ENCODE measurements around the gene ARMC3.

Gene ARMC3

DNA sequence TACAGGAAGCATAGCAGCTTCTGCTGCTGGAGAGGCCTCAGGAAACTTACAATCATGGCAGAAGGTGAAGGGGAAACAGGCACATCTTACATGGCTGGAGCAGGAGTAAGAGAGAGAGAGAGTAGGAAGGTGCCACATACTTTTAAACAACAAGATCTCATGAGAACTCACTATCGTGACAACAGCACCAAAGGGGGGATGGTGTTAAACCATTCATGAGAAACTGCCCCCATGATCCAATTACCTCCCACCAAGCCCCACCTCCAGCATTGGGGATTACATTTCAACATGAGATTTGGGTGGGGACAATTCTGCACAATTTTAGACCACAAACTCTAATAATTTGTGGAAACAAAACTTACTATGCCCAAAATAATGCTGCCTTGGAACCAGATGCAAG, 16.8 kb upstream of the ARMC3 start:
- H3K27ac ChIP-seq (replicated peaks): no peak overlapping the region
- no peak overlapping the region for H3K4me3 ChIP-seq (replicated peaks; ENCODE audit: insufficient read depth, low read length)
- no peaks in the 10 kb centered on the region for H3K27me3 ChIP-seq (ENCODE audit: insufficient read depth, poor library complexity, severe bottlenecking)
- no peak for TF ChIP-seq POLR2AphosphoS5 (IDR thresholded peaks at IDR 0.05; ENCODE audit: low read depth)
- no peak for TF ChIP-seq SPI1 (IDR thresholded peaks at IDR 0.05; ENCODE audit: borderline replicate concordance, low read depth)
- TF ChIP-seq, protein P1, sequence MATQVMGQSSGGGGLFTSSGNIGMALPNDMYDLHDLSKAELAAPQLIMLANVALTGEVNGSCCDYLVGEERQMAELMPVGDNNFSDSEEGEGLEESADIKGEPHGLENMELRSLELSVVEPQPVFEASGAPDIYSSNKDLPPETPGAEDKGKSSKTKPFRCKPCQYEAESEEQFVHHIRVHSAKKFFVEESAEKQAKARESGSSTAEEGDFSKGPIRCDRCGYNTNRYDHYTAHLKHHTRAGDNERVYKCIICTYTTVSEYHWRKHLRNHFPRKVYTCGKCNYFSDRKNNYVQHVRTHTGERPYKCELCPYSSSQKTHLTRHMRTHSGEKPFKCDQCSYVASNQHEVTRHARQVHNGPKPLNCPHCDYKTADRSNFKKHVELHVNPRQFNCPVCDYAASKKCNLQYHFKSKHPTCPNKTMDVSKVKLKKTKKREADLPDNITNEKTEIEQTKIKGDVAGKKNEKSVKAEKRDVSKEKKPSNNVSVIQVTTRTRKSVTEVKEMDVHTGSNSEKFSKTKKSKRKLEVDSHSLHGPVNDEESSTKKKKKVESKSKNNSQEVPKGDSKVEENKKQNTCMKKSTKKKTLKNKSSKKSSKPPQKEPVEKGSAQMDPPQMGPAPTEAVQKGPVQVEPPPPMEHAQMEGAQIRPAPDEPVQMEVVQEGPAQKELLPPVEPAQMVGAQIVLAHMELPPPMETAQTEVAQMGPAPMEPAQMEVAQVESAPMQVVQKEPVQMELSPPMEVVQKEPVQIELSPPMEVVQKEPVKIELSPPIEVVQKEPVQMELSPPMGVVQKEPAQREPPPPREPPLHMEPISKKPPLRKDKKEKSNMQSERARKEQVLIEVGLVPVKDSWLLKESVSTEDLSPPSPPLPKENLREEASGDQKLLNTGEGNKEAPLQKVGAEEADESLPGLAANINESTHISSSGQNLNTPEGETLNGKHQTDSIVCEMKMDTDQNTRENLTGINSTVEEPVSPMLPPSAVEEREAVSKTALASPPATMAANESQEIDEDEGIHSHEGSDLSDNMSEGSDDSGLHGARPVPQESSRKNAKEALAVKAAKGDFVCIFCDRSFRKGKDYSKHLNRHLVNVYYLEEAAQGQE (IDR thresholded peaks at IDR 0.05; ENCODE audit: insufficient replicate concordance, low read depth): no peak
- TF ChIP-seq GABPA (IDR thresholded peaks at IDR 0.05; ENCODE audit: low read depth): no peak
- TF ChIP-seq, protein P2, sequence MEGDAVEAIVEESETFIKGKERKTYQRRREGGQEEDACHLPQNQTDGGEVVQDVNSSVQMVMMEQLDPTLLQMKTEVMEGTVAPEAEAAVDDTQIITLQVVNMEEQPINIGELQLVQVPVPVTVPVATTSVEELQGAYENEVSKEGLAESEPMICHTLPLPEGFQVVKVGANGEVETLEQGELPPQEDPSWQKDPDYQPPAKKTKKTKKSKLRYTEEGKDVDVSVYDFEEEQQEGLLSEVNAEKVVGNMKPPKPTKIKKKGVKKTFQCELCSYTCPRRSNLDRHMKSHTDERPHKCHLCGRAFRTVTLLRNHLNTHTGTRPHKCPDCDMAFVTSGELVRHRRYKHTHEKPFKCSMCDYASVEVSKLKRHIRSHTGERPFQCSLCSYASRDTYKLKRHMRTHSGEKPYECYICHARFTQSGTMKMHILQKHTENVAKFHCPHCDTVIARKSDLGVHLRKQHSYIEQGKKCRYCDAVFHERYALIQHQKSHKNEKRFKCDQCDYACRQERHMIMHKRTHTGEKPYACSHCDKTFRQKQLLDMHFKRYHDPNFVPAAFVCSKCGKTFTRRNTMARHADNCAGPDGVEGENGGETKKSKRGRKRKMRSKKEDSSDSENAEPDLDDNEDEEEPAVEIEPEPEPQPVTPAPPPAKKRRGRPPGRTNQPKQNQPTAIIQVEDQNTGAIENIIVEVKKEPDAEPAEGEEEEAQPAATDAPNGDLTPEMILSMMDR (IDR thresholded peaks at IDR 0.05; ENCODE audit: insufficient read depth, low read length): no peak
- no peak for DNase-seq (ENCODE audit: low read depth in 1 of 2, low spot score in 1 of 2)

DNA sequence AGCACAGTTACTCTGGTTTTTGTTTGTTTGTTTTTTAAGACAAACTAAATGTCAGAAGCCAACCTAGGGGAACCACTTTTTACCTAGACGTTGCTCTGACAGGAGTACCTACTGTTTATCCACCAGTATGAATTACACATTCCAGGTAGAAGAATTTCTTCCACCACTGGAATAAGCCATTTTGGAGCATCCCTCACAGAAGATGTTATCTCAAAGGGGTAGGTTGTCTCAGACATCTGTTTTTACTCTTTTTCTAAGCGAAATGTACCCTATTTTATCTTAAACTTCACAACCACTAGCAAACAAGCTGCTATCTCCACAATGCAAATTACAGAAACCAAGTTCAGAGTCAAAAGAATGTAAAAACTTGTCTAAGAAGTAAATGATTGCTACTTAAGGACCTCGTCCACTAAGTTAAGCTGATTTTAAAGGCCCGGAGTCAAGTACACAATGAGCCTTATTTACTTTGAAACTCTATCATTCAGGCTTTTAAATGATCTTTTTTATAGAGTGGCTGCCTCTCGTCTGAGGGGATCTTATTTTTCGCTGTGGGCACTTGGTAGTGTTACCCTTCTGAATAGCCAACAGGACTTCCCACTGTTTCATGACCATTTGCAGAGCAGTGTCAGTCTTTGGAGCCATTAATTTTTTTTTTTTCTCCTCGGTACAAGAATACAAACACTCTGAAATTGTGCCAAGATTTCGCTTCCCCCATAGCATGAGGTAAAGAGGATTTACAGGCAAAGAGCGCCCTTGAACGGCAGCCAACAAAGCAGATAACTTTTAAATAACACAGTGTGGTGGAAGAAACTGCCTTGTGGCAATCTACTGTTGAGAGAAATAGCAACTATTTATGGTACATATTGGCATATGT, 15.7 kb upstream of the ARMC3 start:
- Histone ChIP-seq H3K4me3 (replicated peaks; ENCODE audit: insufficient read depth, low read length) (no peak overlapping the region), H3K27ac (replicated peaks) (no peak overlapping the region), H3K27me3 (ENCODE audit: insufficient read depth, poor library complexity, severe bottlenecking) (no peaks in the 10 kb centered on the region)
- no peak for DNase-seq (ENCODE audit: low read depth in 1 of 2, low spot score in 1 of 2)
- TF ChIP-seq SPI1 (IDR thresholded peaks at IDR 0.05; ENCODE audit: borderline replicate concordance, low read depth): no peak
- no peak for TF ChIP-seq POLR2AphosphoS5 (IDR thresholded peaks at IDR 0.05; ENCODE audit: low read depth)
- TF ChIP-seq GABPA (IDR thresholded peaks at IDR 0.05; ENCODE audit: low read depth): no peak
- TF ChIP-seq, protein P2 (IDR thresholded peaks at IDR 0.05; ENCODE audit: insufficient read depth, low read length): no peak
- TF ChIP-seq, protein P1 (IDR thresholded peaks at IDR 0.05; ENCODE audit: insufficient replicate concordance, low read depth): no peak

DNA sequence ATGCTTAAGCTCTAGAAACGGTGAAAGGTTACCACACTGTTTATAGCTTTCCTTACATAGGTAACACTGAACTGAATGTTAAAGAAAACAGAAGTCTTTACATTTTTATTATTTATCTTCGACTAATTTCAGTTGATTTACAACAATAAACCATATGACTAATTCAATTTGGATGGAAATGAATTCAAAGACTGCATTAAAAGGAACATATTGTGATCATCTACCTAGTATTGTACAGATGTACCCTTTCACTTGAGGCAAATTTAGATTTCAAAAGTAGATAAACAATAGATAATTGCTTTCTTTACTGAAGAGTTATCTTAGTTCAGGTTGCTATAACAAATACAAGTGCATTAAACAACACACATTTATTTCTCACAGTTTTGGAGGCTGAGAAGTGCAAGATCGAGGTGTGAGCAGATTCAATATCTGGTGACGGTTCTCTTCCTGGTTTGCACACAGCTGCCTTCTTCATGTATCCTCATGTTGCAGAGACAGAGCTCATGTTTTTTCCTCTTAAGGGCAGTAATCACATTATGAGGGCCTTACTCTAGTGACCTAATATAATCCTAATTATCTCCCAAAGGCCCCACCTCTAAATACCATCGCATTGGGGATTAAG, 15.0 kb upstream of the ARMC3 start:
- no peaks in the 10 kb centered on the region for H3K27me3 ChIP-seq (ENCODE audit: insufficient read depth, poor library complexity, severe bottlenecking)
- H3K27ac ChIP-seq (replicated peaks): no peak overlapping the region
- H3K4me3 ChIP-seq (replicated peaks; ENCODE audit: insufficient read depth, low read length): no peak overlapping the region
- no peak for DNase-seq (ENCODE audit: low read depth in 1 of 2, low spot score in 1 of 2)
- TF ChIP-seq SPI1 (IDR thresholded peaks at IDR 0.05; ENCODE audit: borderline replicate concordance, low read depth): no peak
- TF ChIP-seq, protein P1 (IDR thresholded peaks at IDR 0.05; ENCODE audit: insufficient replicate concordance, low read depth): no peak

Measured in HL-60 (cell line).